ENCODE measurements around the gene TSPAN18. TPM values are rescaled to one million over a fixed set of nuclear protein-coding genes. Genes with fewer than 3 reads are reported as not detected.

Gene TSPAN18
- total and polyA plus RNA-seq, 11 donors: 40.0 to 151 (median 74.9) TPM

DNA sequence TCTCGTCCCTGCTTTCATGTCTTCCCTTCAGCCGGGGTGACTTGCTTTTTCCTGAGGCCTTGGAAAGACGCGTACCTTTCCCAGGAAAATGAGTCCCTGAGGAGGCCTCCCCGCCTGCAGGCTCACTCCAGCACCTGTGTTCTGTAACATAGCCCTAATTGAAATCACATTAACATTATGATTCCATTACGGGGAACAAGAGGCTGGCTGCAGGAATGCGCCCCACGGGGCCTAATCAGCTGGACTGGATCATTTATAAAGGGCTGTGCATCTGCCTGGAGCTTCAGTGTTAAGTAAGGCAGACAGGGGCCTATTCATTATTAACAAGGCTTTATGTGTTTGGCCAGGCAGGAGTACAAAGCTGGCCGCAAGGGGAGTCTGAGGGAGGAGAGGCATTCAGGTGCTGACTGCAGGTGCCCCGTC lies 41.9 kb upstream of the TSPAN18 start:
- DNase-seq (no peak), ATAC-seq (no peak)
- H3K36me3 ChIP-seq: no peaks in the 10 kb centered on the region
- peaks cover 0 to 6% (median 0%) of the 10 kb centered on the region in 12 donors for H3K9me3 ChIP-seq
- intact Hi-C loops (cut with DNase I): no loop called here
- WGBS, 4 donors: 86 to 94% (median 92%) methylated on average over 7 to 10 of the region's 10 CpGs
- no peak overlapping the region for H3K4me3 ChIP-seq
- TF ChIP-seq POLR2A (IDR thresholded peaks at IDR 0.05) (no peak), CTCF (IDR thresholded peaks at IDR 0.05) (no peak)
- peaks cover 0 to 11% (median 0%) of the 10 kb centered on the region in 12 donors for H3K4me1 ChIP-seq
- H3K27ac ChIP-seq: no peak overlapping the region
- no peaks in the 10 kb centered on the region for H3K27me3 ChIP-seq

- WGBS, 4 donors: 71 to 83% (median 74%) methylated on average over 4 of the region's 4 CpGs
- H3K27me3 ChIP-seq: no peaks in the 10 kb centered on the region
- H3K9me3 ChIP-seq: peaks cover 0 to 6% (median 0%) of the 10 kb centered on the region in 12 donors
- ATAC-seq (no peak), DNase-seq (no peak)
- H3K27ac ChIP-seq: no peak overlapping the region
- TF ChIP-seq CTCF (IDR thresholded peaks at IDR 0.05): no peak
- TF ChIP-seq POLR2A (IDR thresholded peaks at IDR 0.05): no peak
- H3K4me1 ChIP-seq: no peaks in the 10 kb centered on the region
- no peak overlapping the region for H3K4me3 ChIP-seq
- intact Hi-C loops (cut with DNase I): no loop called here
- H3K36me3 ChIP-seq: no peaks in the 10 kb centered on the region
Measured at GRCh38 chr11:44687388-44687787, 39.4 kb upstream of the TSPAN18 start.

DNA sequence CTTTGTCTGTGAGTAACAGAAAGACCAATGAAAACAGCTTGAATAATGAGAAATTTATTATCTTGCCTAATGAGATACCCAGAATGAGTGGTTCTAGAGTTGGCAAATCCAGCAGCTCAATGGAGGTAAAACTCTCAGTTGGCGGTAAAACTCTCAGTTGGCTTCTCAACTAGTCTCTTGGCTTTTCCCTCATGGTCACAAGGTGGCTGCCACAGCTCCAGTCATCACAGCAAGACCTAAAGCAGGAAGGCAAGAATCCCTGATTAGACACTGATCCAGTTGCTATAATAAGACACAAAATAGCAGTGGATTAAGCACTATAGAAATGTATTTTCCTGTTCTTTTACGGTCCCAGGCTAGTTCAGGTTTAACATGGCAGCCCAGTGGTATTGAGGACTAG lies 37.5 kb upstream of the TSPAN18 start:
- intact Hi-C loops (cut with DNase I): no loop called here
- ATAC-seq (no peak), DNase-seq (no peak)
- no peak for TF ChIP-seq CTCF (IDR thresholded peaks at IDR 0.05)
- TF ChIP-seq POLR2A (IDR thresholded peaks at IDR 0.05): no peak
- Histone ChIP-seq H3K27ac (no peak overlapping the region), H3K4me3 (no peak overlapping the region), H3K36me3 (no peaks in the 10 kb centered on the region), H3K27me3 (no peaks in the 10 kb centered on the region), H3K9me3 (peaks cover 0 to 6% (median 0%) of the 10 kb centered on the region in 12 donors), H3K4me1 (no peaks in the 10 kb centered on the region)
- WGBS, 4 donors: 50 to 79% (median 67%) methylated on average over 2 of the region's 2 CpGs

- Histone ChIP-seq H3K4me3 (no peak overlapping the region), H3K4me1 (no peaks in the 10 kb centered on the region), H3K9me3 (peaks cover 0 to 6% (median 0%) of the 10 kb centered on the region in 12 donors), H3K36me3 (no peaks in the 10 kb centered on the region), H3K27me3 (no peaks in the 10 kb centered on the region), H3K27ac (no peak overlapping the region)
- 82 to 91% (median 84%) methylated on average over 3 of the region's 3 CpGs for WGBS, 4 donors
- no peak for DNase-seq
- ATAC-seq: no peak
- intact Hi-C loops (cut with DNase I): no loop called here
- TF ChIP-seq CTCF (IDR thresholded peaks at IDR 0.05): no peak
- no peak for TF ChIP-seq POLR2A (IDR thresholded peaks at IDR 0.05)
Measured at GRCh38 chr11:44690651-44691050, 36.1 kb upstream of the TSPAN18 start.
